Stomach (tissue), 9 donors: ENCODE results near the gene THOC6. TPM values are rescaled to one million over a fixed set of nuclear protein-coding genes. Genes with fewer than 3 reads are reported as not detected.

ENCODE experiments used
- DNase-seq, 2 donors: peaks; one replicate each; pipeline versions ENCODE4 v3.0.0 to v3.0.0-alpha.2; 2013 to 2019
- H3K27ac ChIP-seq, 5 donors: fragments of 200-600 bp in 4 of 5; sonication (generic) in 4 of 5; one replicate each; pipeline ENCODE4 v1.5.1; 2013 to 2019; ENCODE audit warnings: mild to moderate bottlenecking in 1 of 5, moderate library complexity in 1 of 5
- H3K27me3 ChIP-seq, 3 donors: fragments of 200-600 bp; sonication (generic); one replicate each; pipeline ENCODE4 v1.5.1; 2017 to 2019; ENCODE audit warnings: mixed run types in 1 of 3
- H3K36me3 ChIP-seq, 4 donors: fragments of 200-600 bp; sonication (generic); 1 replicate in 3 of 4; 2 replicates in 1 of 4; pipeline ENCODE4 v1.5.1; 2016 to 2019
- H3K4me1 ChIP-seq, 4 donors: fragments of 200-600 bp; sonication (generic); one replicate each; pipeline ENCODE4 v1.5.1; 2016 to 2019
- H3K4me3 ChIP-seq, 4 donors: fragments of 200-600 bp; sonication (generic) in 3 of 4; one replicate each; pipeline ENCODE4 v1.5.1; 2016 to 2019; ENCODE audit warnings: mild to moderate bottlenecking in 1 of 4
- H3K9me3 ChIP-seq, 4 donors: fragments of 200-600 bp; sonication (generic); one replicate each; pipeline ENCODE4 v1.5.1; 2016 to 2019
- EP300 ChIP-seq: sonication (generic); formaldehyde crosslinking; IDR thresholded peaks from one replicate; pipeline ENCODE4 v1.6.1; 2017; ENCODE audit warnings: antibody characterized with exemption
- POLR2A ChIP-seq, 4 donors: fragments of 450-650 bp; IDR thresholded peaks; one replicate each; pipeline ENCODE4 v1.6.1; 2016; ENCODE audit warnings: antibody characterized with exemption in 4 of 4, control low read depth in 2 of 4, mild to moderate bottlenecking in 1 of 4, moderate library complexity in 1 of 4
- POLR2AphosphoS5 ChIP-seq, 3 donors: sonication (generic); formaldehyde crosslinking; IDR thresholded peaks; one replicate each; pipeline ENCODE4 v1.6.1; 2016; ENCODE audit warnings: antibody characterized with exemption in 3 of 3
- WGBS, 5 donors: extraction: QIAGEN DNeasy Blood & Tissue Kit in 3 of 5; methylation state at CpG; one replicate each; pipeline versions ENCODE4 v1.1.5 to v1.1.7; 2013 to 2018; 5-methylcytosine and 5-hydroxymethylcytosine counted together
- intact Hi-C: fragments of 100-400 bp; cut with DNase I; formaldehyde crosslinking; loops from one replicate; pipeline ENCODE4 v1.15.1; 2023; ENCODE audit warnings: low total_unique reads
- polyA plus RNA-seq, 3 donors: library from polyadenylated mRNA; stranded (reverse); fragments of 200-250 nt; gene quantifications; one replicate each; pipeline ENCODE4 v1.2.3, GENCODE V29; 2013
- total RNA-seq, 5 donors: library from RNA; depleted of rRNA; stranded (reverse); fragments of >200 nt; gene quantifications; one replicate each; pipeline versions ENCODE4 v1.1.0 to v1.2.3, GENCODE V29; 2014 to 2016
- TF ChIP-seq, protein P1 (sequence below), 7 experiments: fragments of 450-650 bp in 4 of 7; fragments of 200-600 bp in 3 of 7; sonication (generic) in 3 of 7; IDR thresholded peaks; one replicate each; pipeline ENCODE4 v1.5.1; 2016 to 2019; ENCODE audit warnings: antibody characterized with exemption in 7 of 7, control low read depth in 2 of 7, mild to moderate bottlenecking in 1 of 7
- donor health status: healthy with polysubstance abuse.
- donor health status: Bipolar disorder and iron deficiency.
- donor health status: healthy.

THOC6 gene
- total and polyA plus RNA-seq, 8 donors, result 10.5 to 97.9 (median 22.3) TPM; not detected in 1

DNA sequence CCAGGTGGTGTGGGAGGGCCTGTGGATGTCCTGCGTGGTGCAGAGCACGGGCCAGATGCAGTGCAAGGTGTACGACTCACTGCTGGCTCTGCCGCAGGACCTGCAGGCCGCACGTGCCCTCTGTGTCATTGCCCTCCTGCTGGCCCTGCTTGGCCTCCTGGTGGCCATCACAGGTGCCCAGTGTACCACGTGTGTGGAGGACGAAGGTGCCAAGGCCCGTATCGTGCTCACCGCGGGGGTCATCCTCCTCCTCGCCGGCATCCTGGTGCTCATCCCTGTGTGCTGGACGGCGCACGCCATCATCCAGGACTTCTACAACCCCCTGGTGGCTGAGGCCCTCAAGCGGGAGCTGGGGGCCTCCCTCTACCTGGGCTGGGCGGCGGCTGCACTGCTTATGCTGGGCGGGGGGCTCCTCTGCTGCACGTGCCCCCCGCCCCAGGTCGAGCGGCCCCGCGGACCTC is 10.3 kb upstream of the THOC6 start:
- Histone ChIP-seq H3K4me3 (no peak overlapping the region), H3K36me3 (no peaks in the 10 kb centered on the region), H3K27me3 (peaks cover 5 to 87% (median 60%) of the 10 kb centered on the region in 3 donors), H3K27ac (no peak overlapping the region), H3K9me3 (no peaks in the 10 kb centered on the region), H3K4me1 (peaks cover 18 to 48% (median 32%) of the 10 kb centered on the region in 4 donors)
- intact Hi-C loops, result no loop called here
- no peak for DNase-seq
- WGBS, 5 donors, result 65 to 84% (median 75%) methylated on average over 13 to 27 of the region's 27 CpGs
- TF ChIP-seq, protein P1, sequence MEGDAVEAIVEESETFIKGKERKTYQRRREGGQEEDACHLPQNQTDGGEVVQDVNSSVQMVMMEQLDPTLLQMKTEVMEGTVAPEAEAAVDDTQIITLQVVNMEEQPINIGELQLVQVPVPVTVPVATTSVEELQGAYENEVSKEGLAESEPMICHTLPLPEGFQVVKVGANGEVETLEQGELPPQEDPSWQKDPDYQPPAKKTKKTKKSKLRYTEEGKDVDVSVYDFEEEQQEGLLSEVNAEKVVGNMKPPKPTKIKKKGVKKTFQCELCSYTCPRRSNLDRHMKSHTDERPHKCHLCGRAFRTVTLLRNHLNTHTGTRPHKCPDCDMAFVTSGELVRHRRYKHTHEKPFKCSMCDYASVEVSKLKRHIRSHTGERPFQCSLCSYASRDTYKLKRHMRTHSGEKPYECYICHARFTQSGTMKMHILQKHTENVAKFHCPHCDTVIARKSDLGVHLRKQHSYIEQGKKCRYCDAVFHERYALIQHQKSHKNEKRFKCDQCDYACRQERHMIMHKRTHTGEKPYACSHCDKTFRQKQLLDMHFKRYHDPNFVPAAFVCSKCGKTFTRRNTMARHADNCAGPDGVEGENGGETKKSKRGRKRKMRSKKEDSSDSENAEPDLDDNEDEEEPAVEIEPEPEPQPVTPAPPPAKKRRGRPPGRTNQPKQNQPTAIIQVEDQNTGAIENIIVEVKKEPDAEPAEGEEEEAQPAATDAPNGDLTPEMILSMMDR (IDR thresholded peaks at IDR 0.05), result no peak
- no peak for TF ChIP-seq EP300
- no peak for TF ChIP-seq POLR2A (IDR thresholded peaks at IDR 0.05)
- TF ChIP-seq POLR2AphosphoS5 (IDR thresholded peaks at IDR 0.05), result no peak

DNA sequence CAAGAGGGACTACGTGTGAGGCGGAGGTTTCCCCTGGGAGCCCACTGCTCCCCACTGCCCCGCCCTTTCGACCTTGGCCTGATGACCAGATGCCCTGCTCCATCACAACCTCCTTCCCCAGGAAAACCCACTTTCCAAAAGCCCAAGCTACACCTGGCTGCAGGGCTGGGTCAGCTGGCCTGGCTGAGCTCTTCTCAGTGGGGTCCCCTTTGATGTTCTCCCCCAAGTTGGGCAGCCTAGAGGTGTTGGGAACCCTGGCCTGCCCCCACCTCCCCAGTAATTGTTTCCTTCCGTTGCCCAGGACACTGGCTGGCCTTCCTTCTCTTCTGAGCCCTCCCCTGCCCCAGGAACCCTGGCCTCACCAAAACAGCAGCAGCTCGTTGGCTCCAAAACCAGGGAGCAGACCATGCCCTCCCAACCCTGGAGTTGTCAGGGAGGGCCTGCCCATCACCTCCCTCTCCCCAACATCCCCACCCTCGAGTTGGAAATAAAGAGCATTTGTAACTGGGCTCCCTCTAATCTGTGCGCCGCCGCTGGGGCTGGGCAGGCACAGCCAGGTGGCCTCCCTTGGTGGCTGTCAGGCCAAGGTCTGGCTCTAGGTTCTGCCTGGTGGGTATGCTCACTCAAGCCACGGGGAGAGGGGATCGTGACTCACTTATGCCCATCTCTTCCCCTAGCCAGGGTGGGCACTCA is 9.7 kb upstream of the THOC6 start:
- Histone ChIP-seq H3K4me1 (peaks cover 15 to 48% (median 35%) of the 10 kb centered on the region in 4 donors), H3K27ac (no peak overlapping the region), H3K4me3 (no peak overlapping the region), H3K27me3 (peaks cover 5 to 87% (median 59%) of the 10 kb centered on the region in 3 donors), H3K36me3 (no peaks in the 10 kb centered on the region), H3K9me3 (no peaks in the 10 kb centered on the region)
- WGBS, 5 donors, result 49 to 53% (median 50%) methylated on average over 7 to 12 of the region's 12 CpGs
- TF ChIP-seq, protein P1 (IDR thresholded peaks at IDR 0.05), result no peak
- no peak for TF ChIP-seq POLR2A (IDR thresholded peaks at IDR 0.05)
- no peak for TF ChIP-seq EP300
- TF ChIP-seq POLR2AphosphoS5 (IDR thresholded peaks at IDR 0.05), result no peak
- no peak for DNase-seq
- intact Hi-C loops, result no loop called here

DNA sequence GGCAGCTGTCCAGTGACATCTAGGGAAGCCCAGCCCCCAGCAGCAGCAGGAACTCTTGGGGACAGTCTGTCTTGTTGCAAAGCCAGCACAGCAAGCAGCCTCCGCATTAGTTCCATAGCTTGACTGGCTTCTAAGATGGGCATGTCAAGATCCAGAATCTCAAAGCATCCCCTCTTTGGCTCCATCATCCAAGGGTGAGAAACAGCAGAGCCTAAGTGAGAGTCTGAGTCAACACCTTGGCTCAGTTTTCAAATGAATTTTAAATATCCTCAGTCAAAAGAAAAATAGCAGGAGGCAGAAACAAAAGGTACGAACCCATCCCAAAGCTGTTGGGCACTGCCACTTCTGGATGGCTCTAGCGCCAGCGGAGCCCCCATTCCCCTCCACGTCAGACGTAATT is 8.9 kb upstream of the THOC6 start:
- Histone ChIP-seq H3K4me1 (peaks cover 19 to 48% (median 36%) of the 10 kb centered on the region in 4 donors), H3K36me3 (no peaks in the 10 kb centered on the region), H3K9me3 (no peaks in the 10 kb centered on the region), H3K27ac (no peak overlapping the region), H3K27me3 (peaks cover 5 to 83% (median 50%) of the 10 kb centered on the region in 3 donors), H3K4me3 (no peak overlapping the region)
- TF ChIP-seq POLR2AphosphoS5 (IDR thresholded peaks at IDR 0.05) (no peak), EP300 (no peak), POLR2A (IDR thresholded peaks at IDR 0.05) (no peak)
- TF ChIP-seq, protein P1 (IDR thresholded peaks at IDR 0.05), result no peak
- intact Hi-C loops, result no loop called here
- DNase-seq, result no peak
- WGBS, 5 donors, result 85 to 94% (median 90%) methylated on average over 6 of the region's 6 CpGs

DNA sequence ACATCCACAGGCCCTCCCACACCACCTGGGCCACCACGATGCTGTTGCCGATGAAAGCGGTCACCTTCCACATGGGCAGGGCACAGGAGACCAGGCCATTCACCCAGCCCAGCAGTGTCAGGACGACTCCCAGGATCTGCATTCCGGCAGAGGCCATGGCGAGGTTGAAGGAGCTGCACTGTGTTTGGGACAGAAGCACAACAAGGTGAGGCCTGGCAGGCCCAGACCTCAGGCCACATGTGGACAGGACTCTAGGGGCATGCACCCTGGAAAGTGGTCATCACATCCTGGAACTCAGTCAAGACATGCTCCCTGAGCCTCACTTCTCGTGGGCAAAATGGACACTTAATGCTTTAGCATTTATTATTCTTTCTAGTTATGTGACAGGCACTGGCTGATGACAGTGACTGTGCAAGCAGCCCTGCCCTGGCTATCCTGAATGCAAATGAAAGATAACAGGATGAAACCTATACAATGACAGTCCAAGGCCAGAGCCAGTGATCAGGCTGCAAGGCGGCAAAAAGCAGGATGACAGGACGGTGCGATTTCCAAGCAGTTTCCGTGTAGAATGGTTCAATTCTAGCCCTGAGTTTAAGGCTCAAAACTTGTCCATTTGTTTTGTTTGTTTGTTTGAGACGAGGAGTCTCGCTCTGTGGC is 7.8 kb upstream of the THOC6 start:
- TF ChIP-seq, protein P1 (IDR thresholded peaks at IDR 0.05), result no peak
- Histone ChIP-seq H3K27ac (no peak overlapping the region), H3K36me3 (no peaks in the 10 kb centered on the region), H3K9me3 (no peaks in the 10 kb centered on the region), H3K4me3 (no peak overlapping the region), H3K27me3 (peaks cover 5 to 74% (median 46%) of the 10 kb centered on the region in 3 donors), H3K4me1 (peaks cover 16 to 48% (median 42%) of the 10 kb centered on the region in 4 donors)
- WGBS, 5 donors, result 80 to 91% (median 84%) methylated on average over 9 to 13 of the region's 13 CpGs
- DNase-seq, result no peak
- intact Hi-C loops, result no loop called here
